NCI-H1694 treated with DMSO at 0.1 percent for 48 hours (cell line): ENCODE measurements around the gene IL11RA.
"Not testable (repeated sequence)": the region's sequence is repeated elsewhere in the genome, so short reads cannot be mapped to it uniquely, and the experiment has no call there.

ENCODE experiments used
- DNase-seq: peaks from one replicate; lab custom pipeline; 2025; lab: John Stamatoyannopoulos, UW

The IL11RA gene

GRCh38 chr9:34629491-34629808 lies 22.5 kb upstream of the IL11RA start:
- DNase-seq: no peak

GRCh38 chr9:34630402-34631154 lies 21.4 kb upstream of the IL11RA start:
- DNase-seq: no peak

GRCh38 chr9:34633166-34633565 lies 18.8 kb upstream of the IL11RA start:
- DNase-seq: no peak

- DNase-seq: peak; percentile 62
Measured at GRCh38 chr9:34633851-34634550, 18.0 kb upstream of the IL11RA start.

GRCh38 chr9:34634551-34635248 lies 17.3 kb upstream of the IL11RA start:
- no peak for DNase-seq

- no peak for DNase-seq
Measured at GRCh38 chr9:34635556-34635955, 16.4 kb upstream of the IL11RA start.

- no peak for DNase-seq
Measured at GRCh38 chr9:34636791-34637355, 15.1 kb upstream of the IL11RA start.

GRCh38 chr9:34637356-34638137 lies 14.4 kb upstream of the IL11RA start, which contains the start of gene SIGMAR1:
TSS of gene SIGMAR1 (minus strand) at chr9:34637787. CDS start at chr9:34637697, 90 bp downstream.
- peak; percentile 80 for DNase-seq

- no peak for DNase-seq
Measured at GRCh38 chr9:34638138-34638445, 13.9 kb upstream of the IL11RA start.

GRCh38 chr9:34639322-34639721 lies 12.7 kb upstream of the IL11RA start:
- not testable (repeated sequence) for DNase-seq

- no peak for DNase-seq
Measured at GRCh38 chr9:34642679-34643078, 9.3 kb upstream of the IL11RA start.

GRCh38 chr9:34644766-34645314 lies 7.1 kb upstream of the IL11RA start:
- no peak for DNase-seq

- DNase-seq: peak; percentile 80
Measured at GRCh38 chr9:34646211-34647083, 5.5 kb upstream of the IL11RA start, which contains the start of gene GALT. TSS of gene GALT (plus strand) at chr9:34646675. CDS start at chr9:34646705, 30 bp downstream.

- DNase-seq: no peak
Measured at GRCh38 chr9:34647084-34647403, 4.9 kb upstream of the IL11RA start.

- no peak for DNase-seq
Measured at GRCh38 chr9:34647651-34648050, 4.3 kb upstream of the IL11RA start.

- DNase-seq: no peak
Measured at GRCh38 chr9:34648673-34649072, 3.3 kb upstream of the IL11RA start.

GRCh38 chr9:34650816-34651215 lies 1.2 kb upstream of the IL11RA start:
- DNase-seq: no peak

- no peak for DNase-seq
Measured at GRCh38 chr9:34651321-34651720, 664 bp upstream of the IL11RA start.

GRCh38 chr9:34652602-34653000 lies 616 bp downstream of the IL11RA start:
- DNase-seq: no peak

- peak; percentile 62 for DNase-seq
Measured at GRCh38 chr9:34653151-34654072, 1.4 kb downstream of the IL11RA start.
